GM12874 (cell line): ENCODE data around the gene XPNPEP2.

Source experiments
- TF ChIP-seq, protein P1 (sequence below): IDR thresholded peaks from 2 replicates; pipeline ENCODE4 v1.5.1; 2011; ENCODE audit warnings: low read depth, mild to moderate bottlenecking, control low read depth, low read length, moderate library complexity; ENCODE audit not compliant: insufficient read depth

The XPNPEP2 gene

DNA sequence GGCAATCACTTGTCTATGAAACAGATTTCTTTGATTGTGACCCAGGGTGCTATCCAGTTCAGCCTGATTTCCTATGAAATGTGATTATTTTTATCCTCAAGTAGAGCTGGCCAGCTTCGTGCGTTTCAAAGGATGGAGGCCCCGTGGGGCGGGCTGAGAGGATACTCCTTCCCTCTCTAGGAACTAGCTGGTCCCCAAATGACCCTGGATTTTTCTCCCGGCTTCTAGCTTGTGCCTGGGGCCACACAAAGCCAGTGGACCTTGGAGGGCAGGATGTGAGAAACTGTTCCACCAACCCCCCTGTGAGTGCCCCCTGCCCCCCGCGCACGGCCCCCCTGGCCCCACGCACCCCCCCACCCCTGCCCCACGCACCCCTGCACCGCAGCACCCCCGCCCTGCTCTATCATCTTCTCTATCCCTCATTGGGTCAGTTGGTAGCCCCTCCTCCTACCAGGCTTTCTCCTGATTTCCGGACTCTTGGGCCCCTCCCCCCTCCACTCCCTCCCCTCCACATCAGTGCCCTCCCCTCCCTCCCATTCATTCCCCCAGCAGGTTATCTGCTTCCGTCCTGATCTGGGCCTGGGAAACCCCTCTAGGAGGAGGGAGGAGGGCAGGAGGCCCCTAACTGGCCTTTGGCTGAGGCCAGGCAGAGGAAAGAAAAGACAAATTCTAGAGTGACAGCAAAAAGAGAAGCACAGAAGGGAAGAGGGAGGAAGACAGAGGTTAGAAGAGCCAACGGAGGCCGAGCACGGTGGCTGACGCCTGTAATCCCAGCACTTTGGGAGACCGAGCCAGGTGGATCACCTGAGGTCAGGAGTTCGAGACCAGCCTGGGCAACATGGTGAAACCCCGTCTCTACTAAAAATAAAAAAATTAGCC, 3.3 kb downstream of the XPNPEP2 start:
- TF ChIP-seq, protein P1, sequence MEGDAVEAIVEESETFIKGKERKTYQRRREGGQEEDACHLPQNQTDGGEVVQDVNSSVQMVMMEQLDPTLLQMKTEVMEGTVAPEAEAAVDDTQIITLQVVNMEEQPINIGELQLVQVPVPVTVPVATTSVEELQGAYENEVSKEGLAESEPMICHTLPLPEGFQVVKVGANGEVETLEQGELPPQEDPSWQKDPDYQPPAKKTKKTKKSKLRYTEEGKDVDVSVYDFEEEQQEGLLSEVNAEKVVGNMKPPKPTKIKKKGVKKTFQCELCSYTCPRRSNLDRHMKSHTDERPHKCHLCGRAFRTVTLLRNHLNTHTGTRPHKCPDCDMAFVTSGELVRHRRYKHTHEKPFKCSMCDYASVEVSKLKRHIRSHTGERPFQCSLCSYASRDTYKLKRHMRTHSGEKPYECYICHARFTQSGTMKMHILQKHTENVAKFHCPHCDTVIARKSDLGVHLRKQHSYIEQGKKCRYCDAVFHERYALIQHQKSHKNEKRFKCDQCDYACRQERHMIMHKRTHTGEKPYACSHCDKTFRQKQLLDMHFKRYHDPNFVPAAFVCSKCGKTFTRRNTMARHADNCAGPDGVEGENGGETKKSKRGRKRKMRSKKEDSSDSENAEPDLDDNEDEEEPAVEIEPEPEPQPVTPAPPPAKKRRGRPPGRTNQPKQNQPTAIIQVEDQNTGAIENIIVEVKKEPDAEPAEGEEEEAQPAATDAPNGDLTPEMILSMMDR: no peak

DNA sequence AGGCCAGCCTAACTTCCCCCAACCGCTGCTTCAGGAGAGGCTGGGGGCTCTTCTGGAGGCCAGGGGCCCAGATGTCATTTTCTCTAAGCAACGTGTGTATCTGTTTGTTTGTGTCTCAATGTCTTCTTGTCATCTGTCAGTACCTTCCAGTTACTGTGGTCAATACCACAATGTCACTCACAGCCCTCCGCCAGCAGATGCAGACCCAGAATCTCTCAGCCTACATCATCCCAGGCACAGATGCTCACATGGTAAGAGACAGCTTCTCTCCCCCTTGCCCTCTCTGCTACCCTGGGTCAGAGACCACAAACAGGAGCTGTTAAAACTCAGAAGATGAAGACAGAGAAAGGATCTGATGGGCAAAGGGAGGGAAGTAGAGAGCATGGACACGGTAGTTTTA, 5.0 kb downstream of the XPNPEP2 start:
- TF ChIP-seq, protein P1: no peak

- TF ChIP-seq, protein P1: no peak
Measured at GRCh38 chrX:129744861-129745321, 6.1 kb downstream of the XPNPEP2 start.

GRCh38 chrX:129746557-129747470, 8.0 kb downstream of the XPNPEP2 start:
- TF ChIP-seq, protein P1: no peak

- TF ChIP-seq, protein P1: no peak
Measured at GRCh38 chrX:129747533-129747932, 8.8 kb downstream of the XPNPEP2 start.

GRCh38 chrX:129748305-129748704, 9.5 kb downstream of the XPNPEP2 start:
- TF ChIP-seq, protein P1: no peak

- TF ChIP-seq, protein P1: no peak
Measured at GRCh38 chrX:129749069-129749468, 10.3 kb downstream of the XPNPEP2 start.
